ENCODE results near the gene ZFP69. TPM values are rescaled to one million over a fixed set of nuclear protein-coding genes. Genes with fewer than 3 reads are reported as not detected.
A peak's percentile ranks its signal among the peaks of the same experiment; 100 is the strongest.
"Not testable (repeated sequence)": the region's sequence is repeated elsewhere in the genome, so short reads cannot be mapped to it uniquely, and the experiment has no call there.

Gene ZFP69
- total RNA-seq, 1 donor from 2014 or later, result 3.9 TPM

GRCh38 chr1:40462956-40463590 lies 14.0 kb upstream of the ZFP69 start:
- intact Hi-C loops (cut with micrococcal nuclease), result no loop called here
- H3K9me3 Mint-ChIP-seq, result peaks cover 83% of the 10 kb centered on the region

DNA sequence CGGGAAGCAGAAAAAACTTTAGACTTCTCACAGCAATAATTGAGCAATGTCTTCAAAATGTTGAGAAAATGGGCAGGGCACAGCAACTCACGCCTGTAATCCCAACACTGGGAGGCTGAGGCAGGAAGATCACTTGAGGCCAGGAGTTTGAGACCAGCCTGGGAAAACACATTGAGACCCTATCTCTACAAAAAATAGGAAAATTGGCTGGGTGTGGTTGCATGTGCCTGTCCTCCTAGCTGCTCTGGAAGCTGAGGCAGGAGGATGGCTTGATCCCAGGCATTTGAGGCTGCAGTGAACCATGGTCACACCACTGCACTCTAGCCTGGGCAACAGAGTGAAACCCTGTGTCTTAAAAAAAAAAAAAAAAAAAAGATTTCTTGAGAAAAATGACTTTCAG lies 7.8 kb upstream of the ZFP69 start:
- Mint-ChIP-seq H3K9me3 (peaks cover 94% of the 10 kb centered on the region), H3K4me1 (ENCODE audit: low read depth) (no peaks in the 10 kb centered on the region), H3K4me3 (no peak overlapping the region), H3K27me3 (ENCODE audit: insufficient read depth) (no peaks in the 10 kb centered on the region), H3K36me3 (ENCODE audit: low read depth) (peaks cover 49% of the 10 kb centered on the region), H3K27ac (no peak overlapping the region)
- intact Hi-C loops (cut with micrococcal nuclease), result no loop called here
- DNase-seq (ENCODE audit: low spot score), result no peak

More at GRCh38 chr1:40462956-40463590, 14.0 kb upstream of the ZFP69 start:
- Mint-ChIP-seq H3K27ac (no peak overlapping the region), H3K4me3 (no peak overlapping the region), H3K36me3 (ENCODE audit: low read depth) (peaks cover 69% of the 10 kb centered on the region), H3K4me1 (ENCODE audit: low read depth) (no peaks in the 10 kb centered on the region), H3K27me3 (ENCODE audit: insufficient read depth) (no peaks in the 10 kb centered on the region)
- DNase-seq (ENCODE audit: low spot score), result no peak

DNA sequence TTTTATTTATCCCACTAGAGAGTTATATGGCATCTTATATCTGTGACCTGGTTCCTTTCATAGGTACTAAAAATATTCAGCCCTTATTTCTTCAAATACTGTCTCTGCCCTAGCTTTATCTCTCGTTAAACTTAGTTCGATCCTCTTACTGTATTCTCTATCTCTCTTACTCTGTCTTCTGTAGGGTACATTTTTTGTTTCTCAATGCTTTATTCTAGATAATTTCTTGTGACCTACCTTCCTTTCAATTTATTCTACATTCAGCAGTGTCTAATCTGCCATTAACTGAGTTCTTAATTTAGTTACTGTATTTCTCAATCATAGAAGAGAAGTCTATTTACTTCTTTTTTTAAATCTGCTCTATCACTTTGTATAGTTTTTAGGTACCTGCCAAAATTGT lies 1.8 kb upstream of the ZFP69 start:
- Mint-ChIP-seq H3K4me3 (no peak overlapping the region), H3K4me1 (ENCODE audit: low read depth) (peaks cover 20% of the 10 kb centered on the region), H3K27ac (no peak overlapping the region), H3K27me3 (ENCODE audit: insufficient read depth) (peaks cover 2% of the 10 kb centered on the region), H3K9me3 (peaks cover 55% of the 10 kb centered on the region), H3K36me3 (ENCODE audit: low read depth) (peaks cover 24% of the 10 kb centered on the region)
- intact Hi-C loops (cut with micrococcal nuclease), result no loop called here
- no peak for DNase-seq (ENCODE audit: low spot score)

DNA sequence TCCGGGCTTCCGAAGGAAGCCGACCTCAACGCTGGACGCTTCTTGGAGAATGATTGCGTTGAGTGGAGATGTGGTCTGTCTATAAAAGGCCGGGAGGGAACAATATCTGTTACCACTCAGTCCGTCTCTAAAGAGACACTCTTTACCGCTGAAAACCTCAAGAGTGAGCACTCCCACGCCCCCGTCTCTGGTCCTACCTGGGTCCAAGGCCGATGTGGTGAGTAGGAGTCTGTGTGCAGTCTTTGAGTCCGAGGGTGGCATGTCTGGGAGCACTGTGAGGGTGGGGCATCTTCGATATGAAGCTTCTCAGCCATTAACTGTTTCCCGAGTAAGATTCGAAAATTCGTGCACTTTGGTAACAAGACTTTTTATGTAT lies 576 bp downstream of the ZFP69 start:
- Mint-ChIP-seq H3K9me3 (peaks cover 50% of the 10 kb centered on the region), H3K36me3 (ENCODE audit: low read depth) (peaks cover 40% of the 10 kb centered on the region), H3K27ac (peak overlapping the region; percentile 71), H3K4me3 (peak overlapping the region; percentile 85), H3K4me1 (ENCODE audit: low read depth) (peaks cover 20% of the 10 kb centered on the region), H3K27me3 (ENCODE audit: insufficient read depth) (peaks cover 2% of the 10 kb centered on the region)
- DNase-seq (ENCODE audit: low spot score), result no peak
- intact Hi-C loops (cut with micrococcal nuclease), result loop anchor here (1.0 kb wide), 3 partner anchors 26 to 54 kb away; partner anchors contain the start of genes EXO5 and ZNF684

DNA sequence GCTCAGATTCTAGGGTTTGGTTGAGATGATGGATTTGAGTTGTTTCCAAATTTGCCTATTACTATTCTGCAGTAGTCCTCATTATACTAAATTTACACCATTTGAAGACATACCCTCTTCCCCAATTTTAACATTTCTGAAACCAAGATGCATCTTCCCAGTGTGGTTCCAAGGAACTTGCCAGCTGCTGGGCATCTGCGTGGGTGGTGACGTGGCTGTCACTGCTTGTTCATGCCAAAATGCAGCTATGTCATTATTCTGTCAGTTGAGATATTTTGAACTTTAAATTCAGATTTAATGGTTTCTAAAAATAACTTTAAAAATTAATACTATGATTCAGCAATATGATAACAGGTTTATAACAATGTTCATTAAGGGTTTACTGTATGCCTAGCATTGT lies 1.2 kb downstream of the ZFP69 start:
- H3K9me3 Mint-ChIP-seq, result peaks cover 46% of the 10 kb centered on the region
- H3K36me3 Mint-ChIP-seq (ENCODE audit: low read depth), result peaks cover 39% of the 10 kb centered on the region
- no peak for DNase-seq (ENCODE audit: low spot score)
- H3K4me3 Mint-ChIP-seq, result peak overlapping the region; percentile 85
- intact Hi-C loops (cut with micrococcal nuclease), result loop anchor here (1.0 kb wide), 1 partner anchor 30 kb away; the partner anchor contains the start of gene EXO5
- H3K27ac Mint-ChIP-seq, result peak overlapping the region; percentile 71
- peaks cover 2% of the 10 kb centered on the region for H3K27me3 Mint-ChIP-seq (ENCODE audit: insufficient read depth)
- H3K4me1 Mint-ChIP-seq (ENCODE audit: low read depth), result peaks cover 20% of the 10 kb centered on the region

DNA sequence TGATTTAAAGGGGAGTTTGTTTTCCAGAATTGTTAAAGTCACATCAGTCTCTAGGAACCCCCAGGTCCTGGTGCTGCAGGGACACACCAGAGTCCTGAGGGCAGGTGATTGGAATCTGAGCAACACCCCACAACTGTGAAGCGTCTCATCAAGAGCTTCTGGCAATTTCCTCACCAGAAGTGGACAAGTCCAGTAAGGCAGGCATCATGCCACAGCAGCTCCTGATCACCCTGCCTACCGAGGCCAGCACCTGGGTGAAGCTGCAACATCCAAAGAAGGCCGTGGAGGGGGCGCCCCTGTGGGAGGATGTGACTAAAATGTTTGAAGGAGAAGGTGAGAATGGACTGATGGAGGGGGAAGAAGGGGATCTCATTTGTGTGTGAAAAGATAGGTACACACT lies 2.1 kb downstream of the ZFP69 start:
- Mint-ChIP-seq H3K27me3 (ENCODE audit: insufficient read depth) (peaks cover 2% of the 10 kb centered on the region), H3K36me3 (ENCODE audit: low read depth) (peaks cover 43% of the 10 kb centered on the region)

DNA sequence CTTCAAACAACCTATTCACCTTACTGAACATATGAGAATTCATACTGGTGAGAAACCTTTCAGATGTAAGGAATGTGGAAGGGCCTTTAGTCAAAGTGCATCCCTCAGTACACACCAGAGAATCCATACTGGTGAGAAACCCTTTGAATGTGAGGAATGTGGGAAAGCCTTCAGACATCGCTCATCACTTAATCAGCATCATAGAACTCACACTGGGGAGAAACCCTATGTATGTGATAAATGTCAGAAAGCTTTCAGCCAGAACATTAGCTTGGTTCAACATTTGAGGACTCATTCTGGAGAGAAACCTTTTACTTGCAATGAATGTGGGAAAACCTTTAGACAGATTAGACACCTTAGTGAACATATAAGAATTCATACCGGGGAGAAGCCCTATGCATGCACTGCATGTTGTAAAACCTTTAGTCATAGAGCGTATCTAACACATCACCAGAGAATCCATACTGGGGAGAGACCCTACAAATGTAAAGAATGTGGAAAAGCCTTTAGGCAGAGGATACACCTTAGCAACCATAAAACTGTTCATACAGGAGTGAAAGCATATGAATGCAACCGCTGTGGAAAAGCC lies 18.3 kb downstream of the ZFP69 start:
- intact Hi-C loops (cut with micrococcal nuclease), result loop anchor here (1.0 kb wide), 1 partner anchor 33 kb away; no protein-coding TSS in a partner anchor
- no peak for DNase-seq (ENCODE audit: low spot score)
- Mint-ChIP-seq H3K4me1 (ENCODE audit: low read depth) (no peaks in the 10 kb centered on the region), H3K27me3 (ENCODE audit: insufficient read depth) (no peaks in the 10 kb centered on the region), H3K36me3 (ENCODE audit: low read depth) (peaks cover 56% of the 10 kb centered on the region), H3K9me3 (peaks cover 66% of the 10 kb centered on the region), H3K27ac (no peak overlapping the region), H3K4me3 (no peak overlapping the region)

More for the DNA sequence above, 2.1 kb downstream of the ZFP69 start:
- H3K9me3 Mint-ChIP-seq, result peaks cover 38% of the 10 kb centered on the region
- H3K27ac Mint-ChIP-seq, result no peak overlapping the region
- H3K4me1 Mint-ChIP-seq (ENCODE audit: low read depth), result peaks cover 20% of the 10 kb centered on the region
- H3K4me3 Mint-ChIP-seq, result peak overlapping the region; percentile 29
- intact Hi-C loops (cut with micrococcal nuclease), result no loop called here
- DNase-seq (ENCODE audit: low spot score), result no peak

DNA sequence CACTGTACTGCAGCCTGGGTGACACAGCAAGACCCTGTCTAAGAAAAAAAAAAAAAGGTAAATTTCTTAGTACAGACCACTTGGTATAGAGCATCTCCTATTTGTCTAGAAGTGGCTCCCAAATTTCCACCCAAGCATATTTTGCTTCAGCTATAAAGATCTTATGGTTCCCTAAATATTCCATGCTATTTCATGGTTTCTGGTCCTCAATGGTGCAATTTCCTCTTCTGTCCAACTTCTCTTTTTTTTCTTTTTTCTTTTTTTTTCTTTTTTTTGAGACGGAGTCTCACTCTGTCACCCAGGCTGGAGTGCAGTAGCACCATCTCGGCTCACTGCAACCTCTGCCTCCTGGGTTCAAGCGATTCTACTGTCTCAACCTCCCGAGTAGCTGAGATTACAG lies 25.6 kb downstream of the ZFP69 start:
- H3K27ac Mint-ChIP-seq; DNase-seq (ENCODE audit: low spot score); H3K27me3 Mint-ChIP-seq (ENCODE audit: insufficient read depth); H3K4me1 Mint-ChIP-seq (ENCODE audit: low read depth); intact Hi-C loops (cut with micrococcal nuclease); H3K4me3 Mint-ChIP-seq: not testable (repeated sequence)
- peaks cover 35% of the 10 kb centered on the region for H3K36me3 Mint-ChIP-seq (ENCODE audit: low read depth)
- H3K9me3 Mint-ChIP-seq, result peaks cover 67% of the 10 kb centered on the region

GRCh38 chr1:40507973-40508372 lies 30.9 kb downstream of the ZFP69 start:
- Mint-ChIP-seq H3K9me3 (peaks cover 54% of the 10 kb centered on the region), H3K27me3 (ENCODE audit: insufficient read depth) (no peaks in the 10 kb centered on the region), H3K27ac (peak overlapping the region; percentile 76), H3K4me1 (ENCODE audit: low read depth) (peaks cover 13% of the 10 kb centered on the region), H3K4me3 (peak overlapping the region; percentile 82), H3K36me3 (ENCODE audit: low read depth) (peaks cover 40% of the 10 kb centered on the region)
- intact Hi-C loops (cut with micrococcal nuclease), result loop anchor here (1.0 kb wide), 3 partner anchors 23 to 57 kb away; partner anchors contain the start of gene ZNF684
- DNase-seq (ENCODE audit: low spot score), result no peak

- Mint-ChIP-seq H3K4me3 (peak within 1 kb of the TSS; percentile 82), H3K27ac (peak within 1 kb of the TSS; percentile 76), H3K4me1 (ENCODE audit: low read depth) (peaks cover 13% of the 10 kb centered on the region), H3K27me3 (ENCODE audit: insufficient read depth) (no peaks in the 10 kb centered on the region), H3K9me3 (peaks cover 51% of the 10 kb centered on the region), H3K36me3 (ENCODE audit: low read depth) (peaks cover 38% of the 10 kb centered on the region)
- peak; percentile 84 for DNase-seq (ENCODE audit: low spot score)
- intact Hi-C loops (cut with micrococcal nuclease), result loop anchor here (1.0 kb wide), 3 partner anchors 23 to 57 kb away; partner anchors contain the start of gene ZNF684
Observed at GRCh38 chr1:40508375-40509341, 31.6 kb downstream of the ZFP69 start, which contains the start of gene EXO5. Gene EXO5 (plus strand): TSS chr1:40508767. CDS start chr1:40514545, 5,778 bp downstream.

DNA sequence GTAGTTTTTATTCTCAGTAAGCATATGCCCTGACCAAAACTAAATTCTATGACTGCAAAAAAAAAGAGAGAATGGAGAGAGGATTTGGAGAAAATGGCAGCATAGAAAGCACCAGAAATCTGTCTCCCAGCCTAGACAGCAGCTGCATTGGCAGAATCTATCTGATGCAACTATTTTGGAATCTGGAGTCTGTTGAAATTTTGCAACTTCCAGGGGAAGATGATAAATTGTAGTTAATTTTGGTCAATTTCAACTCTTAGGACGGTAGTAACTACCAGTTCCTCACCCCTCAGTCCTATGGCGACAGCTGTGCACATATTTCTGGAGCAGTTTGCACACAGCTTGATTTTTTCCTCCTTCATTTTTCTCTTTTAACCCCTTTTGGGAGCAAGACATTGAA lies 42.4 kb downstream of the ZFP69 start:
- no peak overlapping the region for H3K27ac Mint-ChIP-seq
- peaks cover 76% of the 10 kb centered on the region for H3K9me3 Mint-ChIP-seq

DNA sequence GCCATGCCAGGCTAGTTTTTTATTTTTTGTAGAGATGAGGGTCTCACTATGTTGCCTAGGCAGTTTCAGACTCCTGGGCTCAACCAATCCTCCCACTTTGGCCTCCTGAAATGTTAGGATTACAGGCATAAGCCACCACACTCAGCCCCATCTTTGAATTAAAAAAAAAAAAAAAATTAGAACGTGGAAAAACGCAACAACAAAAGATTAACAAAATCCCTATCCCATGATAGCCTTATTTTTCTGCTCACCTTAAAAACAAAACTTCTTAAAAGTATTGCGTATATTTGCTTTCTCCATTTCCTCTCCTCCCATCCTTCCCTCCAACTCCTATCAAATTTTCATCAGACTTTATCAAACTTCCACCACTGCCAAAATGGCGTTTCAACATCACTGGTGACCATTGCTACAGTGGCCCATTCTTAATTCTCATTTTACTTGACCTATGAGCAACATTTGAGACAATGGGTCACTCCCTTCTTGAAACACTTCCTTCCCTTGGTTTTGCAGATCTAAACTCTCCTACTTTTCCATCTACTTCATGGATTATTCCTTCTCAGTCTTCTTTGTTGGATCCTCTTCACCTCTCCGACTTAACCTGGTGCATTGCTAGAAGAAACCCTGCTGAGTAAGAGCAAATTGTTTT lies 53.8 kb downstream of the ZFP69 start:
- H3K9me3 Mint-ChIP-seq, result peaks cover 25% of the 10 kb centered on the region
- H3K27ac Mint-ChIP-seq, result peak overlapping the region; percentile 88
- DNase-seq (ENCODE audit: low spot score), result no peak
- H3K4me1 Mint-ChIP-seq (ENCODE audit: low read depth), result peaks cover 26% of the 10 kb centered on the region
- H3K4me3 Mint-ChIP-seq, result peak overlapping the region; percentile 97
- intact Hi-C loops (cut with micrococcal nuclease), result loop anchor here (1.0 to 10.0 kb wide), 5 partner anchors 23 to 334 kb away; partner anchors contain the start of genes CITED4, EXO5, ZFP69 and ZMPSTE24
- peaks cover 26% of the 10 kb centered on the region for H3K36me3 Mint-ChIP-seq (ENCODE audit: low read depth)
- H3K27me3 Mint-ChIP-seq (ENCODE audit: insufficient read depth), result peaks cover 2% of the 10 kb centered on the region

More for the DNA sequence above, 42.4 kb downstream of the ZFP69 start:
- peaks cover 28% of the 10 kb centered on the region for H3K36me3 Mint-ChIP-seq (ENCODE audit: low read depth)
- intact Hi-C loops (cut with micrococcal nuclease), result no loop called here
- peaks cover 1% of the 10 kb centered on the region for H3K27me3 Mint-ChIP-seq (ENCODE audit: insufficient read depth)
- no peaks in the 10 kb centered on the region for H3K4me1 Mint-ChIP-seq (ENCODE audit: low read depth)
- no peak overlapping the region for H3K4me3 Mint-ChIP-seq
- no peak for DNase-seq (ENCODE audit: low spot score)
